HepG2 (cell line): ENCODE measurements around the gene SNN. TPM values are rescaled to one million over a fixed set of nuclear protein-coding genes. Genes with fewer than 3 reads are reported as not detected.
A peak's percentile ranks its signal among the peaks of the same experiment; 100 is the strongest.

ENCODE experiments used
- ATAC-seq: fragments of 200-7000 bp; cut with Tn5 transposase; 3 replicates; pipeline ENCODE4 v1.9.1; 2020; ENCODE audit warnings: mild to moderate bottlenecking, moderate library complexity
- BruUV-seq: library from RNA; stranded (reverse); fragments of 400-500 nt; replicated peaks from 2 replicates; lab custom pipeline; 2021; lab: Mats Ljungman, UMichigan
- CTCF ChIA-PET: fragments of 300-600 bp; formaldehyde crosslinking; extraction: SDS; loops from one replicate; lab custom pipeline; 2021; ENCODE audit warnings: low total read pairs, inconsistent platforms, low intra/inter-chr PET ratio; lab: Yijun Ruan, JAX
- POLR2A ChIA-PET: fragments of 350-600 bp; sonication (Branson Sonifier 250); formaldehyde crosslinking; loops from one replicate; lab custom pipeline; 2020; ENCODE audit warnings: antibody characterized with exemption, inconsistent platforms; lab: Yijun Ruan, JAX
- DNase-seq: peaks from one replicate; pipeline ENCODE4 v3.0.0-alpha.2; 2015; ENCODE audit warnings: low spot score
- FAIRE-seq: peaks from 3 replicates; lab custom pipeline; 2011; peaks lifted over from hg19 to GRCh38; lab: Jason Lieb, UNC
- H2AFZ ChIP-seq: one replicate; pipeline ENCODE4 v1.6.1; 2011; ENCODE audit warnings: low read length, inconsistent platforms
- H3K27ac ChIP-seq: fragments of 300-600 bp; 3 replicates; pipeline ENCODE4 v1.8.0; 2011; ENCODE audit warnings: mixed run types, mild to moderate bottlenecking, mixed read lengths, low read length, inconsistent platforms; ENCODE audit not compliant: insufficient read depth; ENCODE audit errors: extremely low read length
- H3K27me3 ChIP-seq, 2 experiments: fragments of 200-600 bp in 1 of 2; 2 replicates in 1 of 2; 3 replicates in 1 of 2; pipeline versions ENCODE4 v1.6.0 to v1.8.0; 2011; ENCODE audit warnings: low read length in 2 of 2, mild to moderate bottlenecking in 2 of 2, moderate library complexity in 2 of 2, inconsistent platforms in 1 of 2; ENCODE audit not compliant: insufficient read depth in 2 of 2, control insufficient read depth in 1 of 2
- H3K36me3 ChIP-seq, 2 experiments: fragments of 200-600 bp in 1 of 2; replicated peaks in 1 of 2; 2 replicates in 1 of 2; 3 replicates in 1 of 2; pipeline versions ENCODE4 v1.5.1 to v1.8.0; 2011; ENCODE audit warnings: low read length in 2 of 2, inconsistent platforms in 1 of 2; ENCODE audit not compliant: insufficient read depth in 2 of 2, control insufficient read depth in 1 of 2
- H3K4me1 ChIP-seq: 2 replicates; pipeline ENCODE4 v1.5.1; 2012; ENCODE audit warnings: low read length, inconsistent platforms; ENCODE audit not compliant: insufficient read depth
- H3K4me2 ChIP-seq: 2 replicates; pipeline ENCODE4 v1.6.0; 2011; ENCODE audit warnings: low read depth, low read length, inconsistent platforms
- H3K4me3 ChIP-seq, 3 experiments: fragments of 200-600 bp in 1 of 3; sonication (generic), shearing (Covaris generic) in 1 of 3; replicated peaks in 1 of 3; 2 replicates each; pipeline ENCODE4 v1.5.1; 2011 to 2016; ENCODE audit warnings: low read length in 3 of 3, inconsistent platforms in 2 of 3, low read depth in 2 of 3, mild to moderate bottlenecking in 2 of 3, control low read depth in 1 of 3, mixed read lengths in 1 of 3; ENCODE audit not compliant: insufficient read depth in 1 of 3
- H3K79me2 ChIP-seq: one replicate; pipeline ENCODE4 v1.6.1; 2011; ENCODE audit warnings: low read length, inconsistent platforms; ENCODE audit not compliant: insufficient read depth
- H3K9ac ChIP-seq: 2 replicates; pipeline ENCODE4 v1.6.0; 2011; ENCODE audit warnings: mild to moderate bottlenecking, low read depth, low read length, inconsistent platforms; ENCODE audit not compliant: insufficient read depth
- H3K9me3 ChIP-seq: 2 replicates; pipeline ENCODE4 v1.5.1; 2012; ENCODE audit warnings: mild to moderate bottlenecking, low read length
- H4K20me1 ChIP-seq: 2 replicates; pipeline ENCODE4 v1.6.0; 2011; ENCODE audit warnings: inconsistent platforms, mild to moderate bottlenecking, low read length, moderate library complexity; ENCODE audit not compliant: insufficient read depth
- CEBPB ChIP-seq: IDR thresholded peaks from 2 replicates; pipeline ENCODE4 v1.6.1; 2011; ENCODE audit warnings: low read depth, low read length, improper control_type of control experiment, borderline replicate concordance
- HNF4A ChIP-seq: sonication (generic); formaldehyde crosslinking; IDR thresholded peaks from 2 replicates; pipeline ENCODE4 v1.4.0; 2020; ENCODE audit warnings: missing genetic modification reagents
- RXRA ChIP-seq: sonication (generic); formaldehyde crosslinking; IDR thresholded peaks from 2 replicates; pipeline ENCODE4 v1.5.1; 2020; ENCODE audit warnings: missing genetic modification reagents
- SP4 ChIP-seq: sonication (generic); formaldehyde crosslinking; IDR thresholded peaks from 2 replicates; pipeline ENCODE4 v1.8.1; 2023; ENCODE audit warnings: mild to moderate bottlenecking, missing genetic modification reagents
- ZHX2 ChIP-seq, 2 experiments: sonication (generic) in 1 of 2; formaldehyde crosslinking in 1 of 2; IDR thresholded peaks; 2 replicates each; pipeline versions ENCODE4 v1.6.1 to v1.9.0; 2014 to 2022; ENCODE audit warnings: antibody characterized with exemption in 1 of 2, borderline replicate concordance in 1 of 2, inconsistent platforms in 1 of 2, low read depth in 1 of 2, missing genetic modification reagents in 1 of 2
- ZNF230 ChIP-seq: sonication (generic); formaldehyde crosslinking; IDR thresholded peaks from 2 replicates; pipeline ENCODE4 v1.4.0; 2020; ENCODE audit warnings: mild to moderate bottlenecking, missing genetic modification reagents
- ZNF3 ChIP-seq: IDR thresholded peaks from 2 replicates; pipeline ENCODE4 v1.7.0; 2017; ENCODE audit warnings: inconsistent platforms
- ZNF782 ChIP-seq: sonication (generic); formaldehyde crosslinking; IDR thresholded peaks from 2 replicates; pipeline ENCODE4 v1.4.0; 2020; ENCODE audit warnings: missing genetic modification reagents, mild to moderate bottlenecking, borderline replicate concordance
- WGBS: methylation state at CpG from one replicate; pipeline ENCODE4 v1.1.6; 2017; ENCODE audit warnings: low lambda C conversion rate; 5-methylcytosine and 5-hydroxymethylcytosine counted together
- in situ Hi-C: cut with HindIII; loops from 2 replicates; pipeline ENCODE4 v1.10.0; 2017; ENCODE audit warnings: low pct_unique_long_range_greater_than_20kb; ENCODE audit not compliant: extremely low pct_ligation_motif_present
- intact Hi-C: fragments of 100-400 bp; cut with micrococcal nuclease; formaldehyde crosslinking; loops from one replicate; pipeline ENCODE4 v1.10.0; 2022; ENCODE audit not compliant: unreplicated experiment
- polyA plus RNA-seq, 8 experiments: library from polyadenylated mRNA; depleted of rRNA in 3 of 8; stranded (reverse) in 7 of 8; unstranded in 1 of 8; fragments of >200 nt; fragmentation: Illumina TruSeq in 4 of 8; extraction: Trizol in 4 of 8; gene quantifications; 2 replicates each; pipeline versions ENCODE4 v1.2.1 to v1.2.3, GENCODE V29; 2011 to 2016; ENCODE audit warnings: low read depth in 4 of 8, missing spikeins in 1 of 8, mixed read lengths in 1 of 8; ENCODE audit not compliant: insufficient read depth in 1 of 8
- total RNA-seq, 5 experiments: library from RNA; depleted of rRNA; stranded (reverse); fragments of >200 nt; fragmentation: Illumina TruSeq; extraction: Trizol; gene quantifications; 2 replicates each; pipeline ENCODE4 v1.2.3, GENCODE V29; 2016; ENCODE audit warnings: low read depth in 1 of 5
- TF ChIP-seq, protein P1 (sequence below): sonication (generic); formaldehyde crosslinking; IDR thresholded peaks from 2 replicates; pipeline ENCODE4 v1.5.0; 2020; ENCODE audit warnings: mild to moderate bottlenecking, missing genetic modification reagents
- TF ChIP-seq, protein P2 (sequence below): sonication (generic); formaldehyde crosslinking; IDR thresholded peaks from 2 replicates; pipeline ENCODE4 v1.4.0; 2020; ENCODE audit warnings: mild to moderate bottlenecking, missing genetic modification reagents

The SNN gene
- total and polyA plus RNA-seq, 2 of the 13 experiments (the other 11 are each of a cell fraction or from before 2014, with no cell fraction given) = 5.2 to 8.4 TPM

GRCh38 chr16:11666103-11667055, 1.9 kb upstream of the SNN start:
- no peak for ATAC-seq

More at GRCh38 chr16:11666103-11667055, 1.9 kb upstream of the SNN start:
- no peaks in the 10 kb centered on the region for H3K9me3 ChIP-seq
- H3K4me1 ChIP-seq = peaks cover 58% of the 10 kb centered on the region
- H3K9ac ChIP-seq = no peak overlapping the region
- CTCF ChIA-PET = no interaction called here
- BruUV-seq = no TSS peak
- H3K27ac ChIP-seq = no peak overlapping the region
- H3K4me3 ChIP-seq = no peak overlapping the region
- DNase-seq (no peak), FAIRE-seq (no peak)
- no peak overlapping the region for H2AFZ ChIP-seq
- intact Hi-C loops (no loop called here), in situ Hi-C loops (no loop called here)
- no peaks in the 10 kb centered on the region for H4K20me1 ChIP-seq
- TF ChIP-seq ZNF230 (CRISPR knock-in tag) = 0 out of 2 replicates have a peak, but pooled peaks have one; percentile 25
- 0 out of 2 replicates have a peak, but pooled peaks have one; percentile 26 for TF ChIP-seq RXRA (CRISPR knock-in tag)
- peak; percentile 49; the same call in 1 of the 2 replicates for TF ChIP-seq CEBPB
- TF ChIP-seq, protein P1, sequence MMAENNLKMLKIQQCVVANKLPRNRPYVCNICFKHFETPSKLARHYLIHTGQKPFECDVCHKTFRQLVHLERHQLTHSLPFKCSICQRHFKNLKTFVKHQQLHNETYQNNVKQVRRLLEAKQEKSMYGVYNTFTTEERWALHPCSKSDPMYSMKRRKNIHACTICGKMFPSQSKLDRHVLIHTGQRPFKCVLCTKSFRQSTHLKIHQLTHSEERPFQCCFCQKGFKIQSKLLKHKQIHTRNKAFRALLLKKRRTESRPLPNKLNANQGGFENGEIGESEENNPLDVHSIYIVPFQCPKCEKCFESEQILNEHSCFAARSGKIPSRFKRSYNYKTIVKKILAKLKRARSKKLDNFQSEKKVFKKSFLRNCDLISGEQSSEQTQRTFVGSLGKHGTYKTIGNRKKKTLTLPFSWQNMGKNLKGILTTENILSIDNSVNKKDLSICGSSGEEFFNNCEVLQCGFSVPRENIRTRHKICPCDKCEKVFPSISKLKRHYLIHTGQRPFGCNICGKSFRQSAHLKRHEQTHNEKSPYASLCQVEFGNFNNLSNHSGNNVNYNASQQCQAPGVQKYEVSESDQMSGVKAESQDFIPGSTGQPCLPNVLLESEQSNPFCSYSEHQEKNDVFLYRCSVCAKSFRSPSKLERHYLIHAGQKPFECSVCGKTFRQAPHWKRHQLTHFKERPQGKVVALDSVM (CRISPR knock-in tag) = peak; percentile 93
- TF ChIP-seq, protein P2, sequence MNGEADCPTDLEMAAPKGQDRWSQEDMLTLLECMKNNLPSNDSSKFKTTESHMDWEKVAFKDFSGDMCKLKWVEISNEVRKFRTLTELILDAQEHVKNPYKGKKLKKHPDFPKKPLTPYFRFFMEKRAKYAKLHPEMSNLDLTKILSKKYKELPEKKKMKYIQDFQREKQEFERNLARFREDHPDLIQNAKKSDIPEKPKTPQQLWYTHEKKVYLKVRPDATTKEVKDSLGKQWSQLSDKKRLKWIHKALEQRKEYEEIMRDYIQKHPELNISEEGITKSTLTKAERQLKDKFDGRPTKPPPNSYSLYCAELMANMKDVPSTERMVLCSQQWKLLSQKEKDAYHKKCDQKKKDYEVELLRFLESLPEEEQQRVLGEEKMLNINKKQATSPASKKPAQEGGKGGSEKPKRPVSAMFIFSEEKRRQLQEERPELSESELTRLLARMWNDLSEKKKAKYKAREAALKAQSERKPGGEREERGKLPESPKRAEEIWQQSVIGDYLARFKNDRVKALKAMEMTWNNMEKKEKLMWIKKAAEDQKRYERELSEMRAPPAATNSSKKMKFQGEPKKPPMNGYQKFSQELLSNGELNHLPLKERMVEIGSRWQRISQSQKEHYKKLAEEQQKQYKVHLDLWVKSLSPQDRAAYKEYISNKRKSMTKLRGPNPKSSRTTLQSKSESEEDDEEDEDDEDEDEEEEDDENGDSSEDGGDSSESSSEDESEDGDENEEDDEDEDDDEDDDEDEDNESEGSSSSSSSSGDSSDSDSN (CRISPR knock-in tag) = 0 out of 2 replicates have a peak, but pooled peaks have one; percentile 19
- TF ChIP-seq HNF4A = peak; percentile 23; the same call in 1 of the 2 replicates
- TF ChIP-seq ZNF782 = no peak
- 0 out of 2 replicates have a peak, but pooled peaks have one; percentile 15 for TF ChIP-seq SP4 (CRISPR knock-in tag)
- TF ChIP-seq ZNF3 (CRISPR knock-in tag) = peak; percentile 91
- TF ChIP-seq ZHX2 (IDR thresholded peaks at IDR 0.05; ENCODE audit: low read depth) = no peak
- TF ChIP-seq ZHX2 (CRISPR knock-in tag; IDR thresholded peaks at IDR 0.05; ENCODE audit: borderline replicate concordance) = no peak
- no peaks in the 10 kb centered on the region for H3K79me2 ChIP-seq
- peaks cover 0 to 26% of the 10 kb centered on the region in 2 experiments; a peak in 3 of 5 replicates for H3K27me3 ChIP-seq
- no peaks in the 10 kb centered on the region for H3K36me3 ChIP-seq
- 0 out of 2 replicates have a peak overlapping the region, but pooled peaks have one; percentile 10 for H3K4me2 ChIP-seq
- POLR2A ChIA-PET = interaction anchor here (0.7 to 1.3 kb wide), 2 partner anchors 131 to 183 kb away, joined by 3 to 5 read pairs; partner anchors contain the start of gene ZC3H7A
- 43% methylated on average over 14 of the region's 14 CpGs for WGBS
